GM12864 (cell line): ENCODE data around the gene TMTC2.

Experiments
- DNase-seq: peaks from one replicate; pipeline ENCODE4 v3.0.0-alpha.2; 2011; ENCODE audit warnings: low read depth
- H3K4me3 ChIP-seq: 2 replicates; pipeline ENCODE4 v1.5.1; 2011; ENCODE audit warnings: mild to moderate bottlenecking, low read depth, low read length, control low read depth
- CTCF ChIP-seq: IDR thresholded peaks from 2 replicates; pipeline ENCODE4 v1.5.1; 2011; ENCODE audit warnings: low read depth, mild to moderate bottlenecking, moderate library complexity, low read length, control low read depth, inconsistent platforms; ENCODE audit errors: missing control alignments

TMTC2 gene

GRCh38 chr12:82675246-82675645, 11.5 kb upstream of the TMTC2 start:
- no peak for TF ChIP-seq CTCF
- H3K4me3 ChIP-seq = no peak overlapping the region
- DNase-seq = no peak

- H3K4me3 ChIP-seq = no peak overlapping the region
- DNase-seq = no peak
- no peak for TF ChIP-seq CTCF
Observed at GRCh38 chr12:82682326-82682725, 4.4 kb upstream of the TMTC2 start.

- DNase-seq = no peak
- no peak for TF ChIP-seq CTCF
Observed at GRCh38 chr12:82682851-82683261, 3.9 kb upstream of the TMTC2 start.

GRCh38 chr12:82685790-82686167, 927 bp upstream of the TMTC2 start:
- peak overlapping the region; percentile 95 for H3K4me3 ChIP-seq
- DNase-seq = peak; percentile 87
- TF ChIP-seq CTCF = peak; percentile 80

More at GRCh38 chr12:82682851-82683261, 3.9 kb upstream of the TMTC2 start:
- no peak overlapping the region for H3K4me3 ChIP-seq

- peak; percentile 61 for DNase-seq
- TF ChIP-seq CTCF = no peak
- H3K4me3 ChIP-seq = peak overlapping the region; percentile 95
Observed at GRCh38 chr12:82687021-82688011, 610 bp downstream of the TMTC2 start.

GRCh38 chr12:82688035-82688501, 1.4 kb downstream of the TMTC2 start:
- TF ChIP-seq CTCF = peak; percentile 30
- DNase-seq = peak; percentile 4
- H3K4me3 ChIP-seq = peak overlapping the region; percentile 95
